Measurements from ENCODE around the gene SOD2. TPM values are rescaled to one million over a fixed set of nuclear protein-coding genes. Genes with fewer than 3 reads are reported as not detected.
"Not testable (repeated sequence)": the region's sequence is repeated elsewhere in the genome, so short reads cannot be mapped to it uniquely, and the experiment has no call there.

SOD2 gene
- total RNA-seq, 6 donors from 2014 or later = 116 to 478 (median 295) TPM

GRCh38 chr6:159693894-159694545, 979 bp upstream of the SOD2 start:
- ATAC-seq (ENCODE audit: low FRiP score in 2 of 2) = peak; percentile 47 to 51
- peak in 1 of 2 donors; percentile 81 for DNase-seq
- no peaks in the 10 kb centered on the region for H3K27me3 ChIP-seq
- H3K4me1 ChIP-seq = peaks cover 19 to 47% (median 32%) of the 10 kb centered on the region in 4 donors
- peak overlapping the region; percentile 93 to 97 (median 95) for H3K27ac ChIP-seq
- peaks cover 0 to 15% (median 7%) of the 10 kb centered on the region in 4 donors for H3K36me3 ChIP-seq
- peak overlapping the region; percentile 66 to 98 (median 78) for H3K4me3 ChIP-seq
- 10 to 14% methylated on average over 13 to 14 of the region's 14 CpGs for WGBS, 2 donors
- H3K9me3 ChIP-seq = no peaks in the 10 kb centered on the region
- TF ChIP-seq POLR2AphosphoS5 (IDR thresholded peaks at IDR 0.05) (peak; percentile 86 to 93), POLR2A (IDR thresholded peaks at IDR 0.05) (peak in 3 of 4 donors; percentile 25 to 57 (median 53)), CTCF (IDR thresholded peaks at IDR 0.05) (no peak), EP300 (IDR thresholded peaks at IDR 0.05) (peak; percentile 9 to 96 (median 25))

GRCh38 chr6:159692303-159693127, 526 bp downstream of the SOD2 start:
- Histone ChIP-seq H3K4me1 (peaks cover 29 to 59% (median 39%) of the 10 kb centered on the region in 4 donors), H3K36me3 (peaks cover 0 to 30% (median 18%) of the 10 kb centered on the region in 4 donors), H3K9me3 (no peaks in the 10 kb centered on the region), H3K27me3 (no peaks in the 10 kb centered on the region), H3K27ac (peak overlapping the region; percentile 93 to 97 (median 95)), H3K4me3 (peak overlapping the region; percentile 59 to 98 (median 78))
- DNase-seq (peak in 1 of 2 donors; percentile 72), ATAC-seq (ENCODE audit: low FRiP score in 2 of 2) (peak; percentile 51 to 69)
- TF ChIP-seq EP300 (IDR thresholded peaks at IDR 0.05) (no peak), POLR2AphosphoS5 (IDR thresholded peaks at IDR 0.05) (peak in 1 of 2 donors; percentile 17), CTCF (IDR thresholded peaks at IDR 0.05) (no peak), POLR2A (IDR thresholded peaks at IDR 0.05) (peak in 1 of 4 donors; percentile 42)
- 1 to 12% methylated on average over 4 to 42 of the region's 66 CpGs for WGBS, 2 donors

GRCh38 chr6:159691963-159692287, 1.1 kb downstream of the SOD2 start:
- WGBS, 2 donors = 16 to 34% methylated on average over 6 to 7 of the region's 7 CpGs
- peak overlapping the region; percentile 59 to 98 (median 78) for H3K4me3 ChIP-seq
- peak overlapping the region; percentile 93 to 97 (median 95) for H3K27ac ChIP-seq
- no peaks in the 10 kb centered on the region for H3K9me3 ChIP-seq
- H3K27me3 ChIP-seq = no peaks in the 10 kb centered on the region
- H3K36me3 ChIP-seq = peaks cover 0 to 36% (median 24%) of the 10 kb centered on the region in 4 donors
- TF ChIP-seq POLR2AphosphoS5 (IDR thresholded peaks at IDR 0.05) = peak in 1 of 2 donors; percentile 11
- TF ChIP-seq POLR2A (IDR thresholded peaks at IDR 0.05) = no peak
- H3K4me1 ChIP-seq = peaks cover 32 to 64% (median 42%) of the 10 kb centered on the region in 4 donors
- ATAC-seq (ENCODE audit: low FRiP score in 2 of 2) = no peak
- DNase-seq = no peak

GRCh38 chr6:159691133-159691962, 1.7 kb downstream of the SOD2 start:
- peaks cover 32 to 66% (median 47%) of the 10 kb centered on the region in 4 donors for H3K4me1 ChIP-seq
- DNase-seq (no peak), ATAC-seq (ENCODE audit: low FRiP score in 2 of 2) (peak; percentile 47 to 56)
- H3K9me3 ChIP-seq = no peaks in the 10 kb centered on the region
- H3K36me3 ChIP-seq = peaks cover 0 to 42% (median 29%) of the 10 kb centered on the region in 4 donors
- 9 to 10% methylated on average over 11 of the region's 11 CpGs for WGBS, 2 donors
- H3K4me3 ChIP-seq = peak overlapping the region; percentile 59 to 98 (median 78)
- TF ChIP-seq EP300 (IDR thresholded peaks at IDR 0.05) (peak; percentile 93 to 99 (median 94)), POLR2AphosphoS5 (IDR thresholded peaks at IDR 0.05) (peak; percentile 29 to 96), CTCF (IDR thresholded peaks at IDR 0.05) (peak; percentile 72 to 96 (median 92)), POLR2A (IDR thresholded peaks at IDR 0.05) (peak in 1 of 4 donors; percentile 47)
- H3K27me3 ChIP-seq = no peaks in the 10 kb centered on the region
- peak overlapping the region; percentile 93 to 97 (median 95) for H3K27ac ChIP-seq

- Histone ChIP-seq H3K36me3 (peaks cover 0 to 54% (median 39%) of the 10 kb centered on the region in 4 donors), H3K4me3 (peak overlapping the region in 2 of 4 donors; percentile 84 to 98), H3K4me1 (peaks cover 32 to 66% (median 48%) of the 10 kb centered on the region in 4 donors), H3K27ac (peak overlapping the region; percentile 31 to 97 (median 94))
- H3K27me3 ChIP-seq; DNase-seq; H3K9me3 ChIP-seq; ATAC-seq (ENCODE audit: low FRiP score in 2 of 2): not testable (repeated sequence)
- 88 to 90% methylated on average over 13 of the region's 13 CpGs for WGBS, 2 donors
Observed at GRCh38 chr6:159690135-159690534, 2.9 kb downstream of the SOD2 start.
